HG02884 (cell line): Measurements from ENCODE around the gene TMEM184B.

Source experiments
- ATAC-seq: cut with Tn5 transposase; IDR thresholded peaks from one replicate; pipeline ENCODE4 v1.9.1; 2021; ENCODE audit warnings: mild to moderate bottlenecking, moderate library complexity; ENCODE audit not compliant: unreplicated experiment

The TMEM184B gene

DNA sequence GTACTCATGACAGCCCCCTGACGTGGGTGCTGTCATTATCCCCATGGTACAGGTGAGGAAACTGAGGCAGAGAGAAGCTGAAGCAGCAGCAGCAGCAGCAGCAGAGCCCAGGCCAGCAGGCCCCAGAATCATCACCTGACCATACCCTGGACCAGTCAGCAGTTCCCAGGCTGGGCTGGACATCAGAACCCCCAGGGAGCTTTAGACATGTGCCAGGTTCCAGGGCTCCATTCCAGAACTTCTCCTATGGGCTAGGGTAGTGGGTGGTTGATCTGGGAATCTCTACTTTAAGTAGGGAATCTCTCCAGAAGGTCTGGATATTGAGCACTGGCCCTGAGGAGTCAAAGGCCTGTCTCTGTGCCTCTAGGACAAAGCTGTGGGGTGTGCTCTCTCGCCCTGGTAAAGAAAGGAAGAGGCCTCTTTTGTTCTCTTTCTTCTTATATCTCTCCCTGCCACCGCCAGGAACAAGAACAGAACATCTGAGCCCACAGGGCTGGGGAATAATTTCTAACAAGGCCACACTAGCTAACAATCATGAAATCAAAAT lies 44.4 kb downstream of the TMEM184B start:
- no peak for ATAC-seq

DNA sequence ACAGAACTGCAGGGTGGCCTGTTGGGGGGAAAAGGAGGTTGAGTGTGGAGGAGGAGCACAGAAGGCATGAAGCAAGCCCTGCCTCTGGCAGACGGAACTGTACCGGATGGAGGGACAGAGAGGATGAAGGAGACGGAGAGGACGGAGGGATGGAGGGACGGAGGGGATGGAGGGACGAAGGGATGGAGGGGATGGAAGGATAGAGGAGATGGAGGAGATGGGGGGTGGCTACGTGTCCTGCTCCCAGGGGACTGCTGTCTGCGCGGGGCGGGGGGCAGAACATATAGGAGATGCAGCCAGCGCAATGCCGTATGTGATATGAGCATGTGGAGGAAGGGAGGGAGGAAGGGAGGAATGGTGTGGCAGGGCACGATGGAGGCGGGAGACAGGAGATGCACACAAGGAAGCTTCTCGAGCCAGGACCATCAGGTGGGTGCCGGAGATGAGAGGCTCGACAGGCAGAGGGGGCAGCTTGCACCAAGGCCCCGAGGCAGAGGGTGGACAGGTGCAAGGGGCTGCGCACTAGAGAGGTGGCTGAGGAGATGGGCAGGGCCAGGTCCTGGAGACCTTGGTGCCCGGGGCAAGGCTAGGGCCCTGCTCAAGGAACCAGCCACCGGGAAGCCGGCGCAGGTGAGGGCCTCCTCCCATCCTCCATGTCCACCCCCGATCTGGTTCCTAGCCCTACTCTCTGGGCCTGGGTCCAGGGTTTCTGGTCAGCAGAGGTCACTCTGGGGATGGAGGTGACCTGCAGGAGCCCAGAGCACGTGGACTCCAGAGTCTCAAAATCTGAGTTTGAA lies 45.8 kb downstream of the TMEM184B start:
- no peak for ATAC-seq

DNA sequence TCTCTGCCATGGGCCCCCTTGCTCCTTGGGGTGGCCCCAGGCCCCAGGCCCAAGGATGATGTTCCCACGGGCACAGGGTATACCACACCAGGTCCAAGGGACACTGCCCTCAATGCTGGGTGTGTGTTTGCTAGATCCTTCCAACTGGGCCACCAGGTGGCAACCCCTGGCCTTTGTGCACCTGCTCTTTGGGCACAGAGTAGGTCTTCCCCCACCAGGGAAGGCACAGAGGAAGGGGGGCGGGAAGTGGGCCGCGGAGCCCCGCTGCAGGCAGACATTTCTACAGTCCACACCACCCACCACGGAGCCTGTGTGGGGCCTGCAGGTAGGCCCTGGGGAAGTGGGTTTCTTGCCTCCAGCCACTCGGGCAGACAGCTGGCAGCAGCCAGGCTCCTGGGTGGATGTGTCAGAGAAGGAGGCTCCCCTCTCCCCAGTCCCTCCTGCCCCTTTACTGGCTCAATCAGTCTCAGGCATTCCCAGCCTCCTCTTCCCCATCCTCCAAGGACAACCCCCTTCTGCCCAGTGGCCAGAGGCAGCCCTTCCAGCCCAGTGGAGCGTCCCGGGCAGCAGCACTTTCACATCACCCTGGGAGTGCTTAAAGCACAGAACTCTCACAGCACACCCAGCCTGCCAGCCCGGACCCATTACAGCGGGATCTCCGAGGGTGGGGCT lies 49.4 kb downstream of the TMEM184B start:
- no peak for ATAC-seq

DNA sequence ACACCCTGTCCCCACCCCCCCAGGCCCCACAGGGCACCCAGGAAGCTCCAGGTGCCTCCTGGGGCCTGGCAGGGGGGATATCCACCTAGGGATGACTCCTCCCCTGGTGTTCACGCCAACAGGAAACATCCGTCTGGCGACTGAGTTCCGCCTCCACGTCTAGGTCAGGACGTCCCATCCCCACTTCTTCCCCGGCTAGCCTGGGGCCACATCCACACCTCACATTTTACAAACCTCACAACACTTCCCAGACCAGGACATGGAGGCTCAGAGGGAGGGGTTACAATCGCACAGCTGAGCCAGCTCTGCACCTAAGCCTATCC lies 50.1 kb downstream of the TMEM184B start:
- ATAC-seq, result no peak

DNA sequence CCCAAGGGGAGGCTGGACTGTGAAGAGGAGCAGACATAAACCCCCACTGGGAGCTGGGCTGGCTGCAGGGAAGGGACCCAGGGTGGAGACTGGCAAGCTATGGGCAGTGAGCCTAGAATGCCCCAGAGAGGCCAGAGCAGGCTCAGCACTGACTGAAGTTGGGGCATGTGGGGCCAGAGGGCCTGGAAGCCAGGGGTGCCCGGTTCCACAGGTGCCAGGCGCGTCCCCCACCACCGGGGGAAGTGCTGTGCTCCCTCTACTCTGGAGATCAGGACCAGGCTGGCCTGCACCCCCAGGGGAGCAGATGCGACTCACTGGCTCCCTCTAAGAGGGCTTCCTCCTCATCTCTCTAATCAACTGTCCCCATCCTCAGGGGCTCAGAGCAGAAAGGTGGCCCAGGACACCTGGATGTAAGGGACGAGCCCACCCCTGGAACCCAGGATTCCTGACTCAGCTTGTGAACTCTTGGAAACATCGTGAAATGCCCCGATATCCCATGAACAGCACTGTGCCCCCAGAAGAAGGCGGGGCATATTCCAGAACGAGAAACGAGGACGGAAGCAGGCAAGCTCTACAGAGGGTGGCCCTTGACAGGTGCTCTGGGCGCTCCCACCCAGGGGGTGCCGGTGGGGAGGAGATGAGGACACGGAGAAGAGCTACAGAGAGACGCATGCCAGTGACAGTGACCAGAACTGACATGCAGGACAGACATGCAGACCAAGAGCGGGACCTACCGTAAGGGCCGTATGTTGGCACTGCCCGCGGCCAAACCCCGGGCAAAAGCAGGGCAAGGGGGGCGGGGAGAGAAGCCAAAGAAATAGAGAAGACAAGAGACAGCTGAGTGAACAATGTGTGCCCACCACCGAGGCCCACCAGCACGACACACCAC lies 50.7 kb downstream of the TMEM184B start:
- ATAC-seq, result no peak

DNA sequence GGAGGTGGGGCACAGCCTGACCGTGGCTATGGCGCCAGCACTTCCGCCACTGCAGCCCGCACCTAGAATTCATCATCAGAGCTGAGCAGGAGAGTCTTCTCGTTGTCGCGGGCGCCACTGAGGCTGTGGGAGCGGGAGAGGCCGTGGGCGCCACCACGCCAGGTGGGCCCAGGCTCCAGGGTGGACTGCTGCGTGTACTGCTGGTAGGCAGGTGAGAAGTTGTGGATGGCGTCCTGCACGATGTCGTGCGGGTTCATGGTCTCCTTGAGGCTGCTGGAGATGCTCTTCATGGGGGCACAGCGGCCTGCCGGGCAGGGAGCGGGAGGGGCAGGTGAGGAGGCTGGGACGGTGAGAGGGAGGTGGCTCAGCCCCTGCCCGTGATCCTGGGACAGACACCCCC lies 51.4 kb downstream of the TMEM184B start:
- ATAC-seq, result no peak

DNA sequence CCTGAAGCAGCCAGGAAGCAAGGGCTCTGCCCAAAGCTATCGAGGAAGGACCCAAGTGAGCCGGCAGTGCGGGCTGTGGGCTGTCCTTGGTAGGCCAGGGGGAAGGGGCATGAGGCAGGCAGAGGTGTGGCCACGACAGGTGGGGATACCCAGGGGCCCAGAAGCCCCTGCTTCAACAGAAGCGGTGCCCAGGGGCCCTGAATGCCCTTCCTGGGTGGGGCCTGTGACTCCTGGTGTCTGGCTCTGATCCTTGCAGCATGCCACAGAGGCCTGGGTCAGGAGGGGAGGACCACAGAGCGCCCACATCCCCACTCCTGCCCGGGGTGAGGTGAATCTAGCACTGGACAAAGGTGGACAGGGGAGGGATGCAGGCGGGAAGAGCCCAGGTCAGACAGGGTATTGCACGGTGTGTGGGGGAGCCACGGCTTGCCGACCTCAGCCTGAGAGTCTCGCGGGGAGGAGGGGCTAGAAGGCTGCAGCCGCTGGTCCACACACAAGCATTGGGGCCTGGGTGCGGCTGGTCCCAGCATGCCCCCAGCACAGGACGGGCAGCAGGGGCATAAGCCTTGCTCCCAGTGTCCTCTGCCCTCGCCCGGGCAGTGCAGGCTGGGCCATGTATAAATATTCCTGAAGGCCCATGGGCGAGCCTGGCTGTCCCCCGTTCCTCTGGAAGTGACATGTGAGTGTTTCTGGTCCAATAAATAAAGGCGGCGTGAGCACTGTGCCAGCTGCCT lies 52.0 kb downstream of the TMEM184B start:
- ATAC-seq, result no peak

DNA sequence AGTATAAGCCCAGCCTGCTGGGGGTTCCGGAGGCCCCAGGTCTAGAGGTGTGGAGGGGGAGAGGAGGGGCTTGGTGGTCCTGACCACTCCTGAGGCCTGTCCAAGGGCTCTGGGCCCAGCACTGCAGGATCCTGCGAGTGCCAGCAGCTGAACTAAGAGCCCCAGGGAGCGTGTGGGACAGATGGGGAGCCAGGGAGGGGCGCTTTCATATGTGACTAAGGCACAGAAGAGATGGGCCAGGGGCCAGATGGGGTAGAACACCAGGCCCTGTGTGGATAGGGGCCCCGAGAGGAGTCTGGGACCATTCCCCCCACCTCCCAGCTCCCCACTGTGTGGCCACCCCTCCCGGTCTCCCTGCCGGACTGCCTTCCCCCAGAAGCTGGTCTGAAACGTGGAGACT lies 52.6 kb downstream of the TMEM184B start:
- ATAC-seq, result no peak

DNA sequence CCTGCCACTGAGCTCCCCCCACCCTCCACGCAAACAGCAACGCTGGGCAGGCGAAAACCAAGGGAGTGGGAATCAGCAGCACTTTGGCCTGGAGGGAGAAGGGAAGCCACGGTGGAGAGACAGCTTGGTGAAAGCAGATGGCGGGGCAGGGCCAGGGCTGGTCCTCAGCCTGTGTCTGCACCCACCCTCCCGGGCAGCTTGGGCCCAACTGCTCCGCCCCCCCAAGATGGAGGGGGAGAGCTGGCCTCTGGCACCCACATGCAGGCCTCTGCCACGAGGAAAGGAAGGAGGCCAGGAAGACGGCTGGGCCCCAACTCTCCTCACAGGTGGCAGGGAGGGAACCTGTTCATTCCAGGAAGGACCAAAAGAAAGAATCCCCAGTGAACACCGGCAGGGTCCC lies 53.2 kb downstream of the TMEM184B start:
- ATAC-seq, result no peak

DNA sequence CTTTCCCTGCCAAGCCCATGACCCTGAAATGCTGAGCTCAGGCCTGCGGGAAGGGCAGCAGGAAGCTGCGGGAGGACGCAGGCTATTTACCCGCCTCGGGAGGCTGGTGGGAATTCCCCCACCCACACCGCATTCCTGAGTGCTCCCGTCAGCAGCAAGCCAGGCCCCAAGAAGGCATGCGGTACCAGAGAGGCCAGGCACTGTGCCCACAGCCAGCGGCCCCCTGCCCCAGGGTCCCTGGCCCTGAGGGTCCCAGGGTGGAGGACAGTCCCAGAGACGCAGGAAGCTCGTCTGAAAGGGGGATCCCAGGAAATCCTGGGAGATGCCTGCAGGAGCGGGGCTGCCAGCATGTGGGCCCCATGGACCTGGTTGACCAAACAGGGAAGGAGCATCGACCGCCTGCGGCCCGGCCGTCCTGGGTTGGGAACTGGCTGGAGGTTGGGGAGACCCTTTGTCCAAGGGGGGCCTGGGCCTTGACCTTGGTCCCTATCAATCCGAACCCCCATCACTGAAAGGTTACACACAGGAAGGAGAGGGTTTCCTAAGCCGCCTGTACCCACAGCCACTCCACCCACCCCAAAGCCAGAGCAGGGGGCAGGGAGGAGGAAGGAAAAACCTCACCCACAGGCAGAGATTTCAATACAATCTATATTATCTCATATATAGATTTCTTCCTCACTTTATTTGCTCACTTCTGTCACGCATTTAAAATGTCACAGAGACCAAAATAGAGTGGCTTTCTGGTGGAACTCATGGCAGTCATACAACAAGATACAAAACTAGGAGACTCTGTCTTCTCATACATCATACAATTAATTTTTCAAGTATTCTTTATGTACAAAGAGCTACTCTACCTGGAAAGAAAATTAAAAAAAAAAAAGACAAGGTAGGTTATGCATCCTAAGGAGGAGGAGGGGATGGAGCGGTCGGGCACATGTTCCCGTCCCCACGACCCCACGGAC lies 53.9 kb downstream of the TMEM184B start:
- no peak for ATAC-seq

DNA sequence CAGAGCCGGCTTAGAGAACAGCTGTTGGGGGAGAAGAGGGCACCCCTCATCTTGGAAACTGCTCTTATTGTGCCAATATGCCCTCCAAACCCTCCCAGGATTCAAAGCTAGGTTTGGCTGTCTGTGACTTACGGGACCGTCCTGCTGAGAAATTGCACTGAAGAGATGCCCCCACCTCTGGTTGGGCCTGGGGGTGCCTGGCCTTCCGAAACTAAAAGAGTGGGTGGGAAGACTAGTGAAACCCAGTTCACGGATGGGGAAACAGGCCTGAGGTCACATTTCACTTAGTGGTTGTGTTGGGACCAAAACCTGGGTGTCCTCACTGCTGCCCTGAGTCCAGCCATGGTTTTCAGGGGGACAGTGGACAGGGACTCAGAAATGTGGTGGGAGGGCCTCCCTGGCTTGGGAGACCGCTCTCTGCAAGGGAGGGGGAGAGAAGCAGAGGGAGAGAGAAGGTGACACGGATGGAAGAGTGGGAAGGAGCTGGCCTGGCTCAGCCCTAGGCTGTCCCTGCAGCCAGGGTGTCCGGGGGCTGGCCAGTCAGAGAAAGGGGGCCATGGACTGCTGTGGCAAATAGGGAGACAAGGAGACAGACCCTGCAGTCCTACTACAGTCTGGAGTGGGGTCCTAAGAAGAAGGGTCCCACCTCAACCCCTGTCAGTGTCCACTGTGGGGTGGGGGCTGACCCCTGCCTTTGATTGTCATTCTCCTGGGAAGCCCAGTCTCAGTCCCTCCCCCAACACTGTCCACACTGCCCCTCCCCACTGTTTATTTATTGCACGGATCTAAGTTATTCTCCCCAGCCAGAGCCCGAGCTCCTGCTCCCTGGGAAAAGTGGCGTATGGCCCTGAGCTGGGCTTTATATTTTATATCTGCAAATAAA lies 57.4 kb downstream of the TMEM184B start:
- no peak for ATAC-seq

DNA sequence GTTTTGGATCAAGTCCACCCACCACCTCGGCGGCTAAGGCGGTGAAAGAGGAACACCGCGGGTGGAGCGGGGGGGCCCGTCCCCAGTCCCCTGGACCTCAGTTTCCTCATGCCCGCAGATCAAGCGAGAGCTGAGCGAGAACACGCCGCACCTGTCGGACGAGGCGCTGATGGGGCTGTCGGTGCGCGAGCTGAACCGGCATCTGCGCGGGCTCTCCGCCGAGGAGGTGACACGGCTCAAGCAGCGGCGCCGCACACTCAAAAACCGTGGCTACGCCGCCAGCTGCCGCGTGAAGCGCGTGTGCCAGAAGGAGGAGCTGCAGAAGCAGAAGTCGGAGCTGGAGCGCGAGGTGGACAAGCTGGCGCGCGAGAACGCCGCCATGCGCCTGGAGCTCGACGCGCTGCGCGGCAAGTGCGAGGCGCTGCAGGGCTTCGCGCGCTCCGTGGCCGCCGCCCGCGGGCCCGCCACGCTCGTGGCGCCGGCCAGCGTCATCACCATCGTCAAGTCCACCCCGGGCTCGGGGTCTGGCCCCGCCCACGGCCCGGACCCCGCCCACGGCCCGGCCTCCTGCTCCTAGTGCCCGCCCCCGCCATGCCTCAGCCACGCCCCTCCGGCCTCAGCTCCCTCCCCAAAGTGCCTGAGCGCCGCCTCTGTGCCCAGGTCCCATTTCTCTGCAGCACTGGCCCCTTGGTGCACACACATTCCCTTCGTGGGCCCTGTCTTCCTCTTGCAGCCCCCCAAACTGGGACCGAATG lies 58.3 kb downstream of the TMEM184B start:
- peak; percentile 35 for ATAC-seq

DNA sequence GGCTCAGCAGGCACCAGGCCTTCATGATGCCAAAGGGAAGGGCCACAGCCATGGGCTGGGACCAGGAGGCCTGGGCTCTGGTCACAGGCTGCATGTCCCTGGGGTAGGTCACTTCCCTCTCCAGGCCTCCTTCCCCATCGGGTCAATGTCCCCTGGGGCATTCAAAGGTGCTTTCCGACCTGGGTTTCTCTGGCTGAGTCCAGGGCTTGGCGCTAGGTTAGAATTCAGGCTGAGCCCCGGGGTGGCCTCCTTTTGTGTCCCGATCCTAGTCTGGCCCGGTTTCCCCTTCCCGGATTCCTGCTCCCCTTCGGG lies 58.9 kb downstream of the TMEM184B start:
- no peak for ATAC-seq

DNA sequence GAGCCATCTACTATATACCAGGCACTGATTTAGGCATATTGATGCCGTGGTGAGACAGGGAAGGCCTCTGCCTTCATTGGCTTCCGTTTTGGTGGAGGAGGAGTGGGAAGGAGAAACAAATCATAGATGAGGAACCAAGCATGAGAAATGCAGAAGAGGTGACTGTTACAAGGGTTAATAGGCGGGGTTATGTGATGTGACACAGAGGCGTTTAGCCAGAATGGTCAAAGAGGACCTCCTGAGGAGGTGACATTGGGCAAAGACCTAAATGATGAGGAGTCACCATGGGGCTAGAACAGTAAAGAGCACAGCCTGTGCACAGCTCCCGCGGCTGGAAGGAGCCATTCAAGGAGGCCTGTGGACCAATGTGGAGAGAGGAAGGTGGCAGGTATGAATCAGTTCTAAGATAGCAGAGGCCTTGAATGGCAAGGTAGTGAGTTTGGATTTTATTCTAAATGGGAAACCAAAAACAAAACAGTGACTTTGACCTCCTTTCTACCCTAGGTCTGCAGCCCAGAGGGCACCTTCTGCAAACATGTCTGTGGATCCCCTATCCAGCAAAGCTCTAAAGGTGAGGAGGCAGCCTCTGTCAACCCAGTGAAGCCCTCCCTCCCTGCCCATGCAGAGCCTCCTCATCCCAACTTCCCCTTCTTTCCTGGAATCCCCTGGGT lies 59.4 kb downstream of the TMEM184B start:
- ATAC-seq, result no peak

DNA sequence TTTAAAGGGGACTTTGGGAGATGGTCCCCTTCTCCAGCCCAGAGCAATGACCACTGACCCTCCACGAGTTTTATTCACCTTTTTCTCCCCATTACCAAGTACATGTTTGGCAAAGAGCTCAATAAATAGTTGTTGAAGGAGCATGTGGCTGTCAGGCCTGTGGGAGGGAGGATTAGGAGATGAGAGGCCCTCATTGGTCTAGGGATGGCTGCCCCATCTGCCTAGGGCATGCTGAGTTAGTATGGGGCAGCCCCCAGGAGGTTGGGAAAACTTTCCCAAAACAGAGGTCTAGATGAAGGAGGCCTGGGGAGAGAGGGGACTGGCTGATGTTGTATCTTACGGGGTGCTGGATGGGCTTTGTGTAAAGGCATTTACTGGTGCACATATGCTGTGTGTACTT lies 60.4 kb downstream of the TMEM184B start:
- ATAC-seq, result no peak

DNA sequence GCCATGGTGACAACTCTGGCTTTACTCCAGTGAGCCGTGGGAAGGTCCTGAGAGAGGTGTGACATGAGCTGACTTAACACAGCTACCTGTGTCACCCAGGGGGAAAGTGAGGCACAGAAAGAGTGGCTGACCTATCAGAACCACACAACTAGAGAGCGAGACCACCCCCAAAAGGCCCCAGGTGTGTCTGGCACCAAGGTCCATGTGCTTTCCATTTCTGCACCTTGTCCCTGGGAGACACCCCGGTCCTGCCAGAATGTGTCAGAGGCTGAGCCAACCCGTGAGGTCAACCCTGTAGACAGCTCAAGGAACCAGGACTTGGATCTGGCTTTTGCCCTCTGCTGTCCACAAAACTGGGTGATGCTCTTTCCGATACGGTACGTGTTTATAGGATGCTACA lies 61.3 kb downstream of the TMEM184B start:
- ATAC-seq, result no peak

DNA sequence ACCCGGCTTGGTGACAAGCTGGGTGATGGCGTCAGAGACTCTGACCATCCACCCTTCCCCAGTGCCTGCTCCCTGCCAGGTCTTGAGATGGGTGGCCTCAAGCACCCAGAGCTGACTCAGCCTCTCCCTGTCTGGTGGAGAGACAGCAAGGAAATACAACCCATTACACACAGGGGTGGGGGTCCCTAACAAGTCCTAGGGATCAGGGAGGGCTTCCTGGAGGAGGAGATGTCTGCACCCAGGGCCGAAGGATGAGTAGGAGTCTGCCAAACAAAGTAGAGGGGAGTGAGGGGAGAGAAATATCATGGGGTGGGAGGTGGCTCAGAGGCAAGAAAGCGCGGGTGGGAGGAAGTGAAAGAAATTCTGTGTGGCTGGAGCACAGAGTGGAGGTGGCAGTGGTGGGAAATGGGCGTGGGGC lies 64.2 kb downstream of the TMEM184B start:
- no peak for ATAC-seq
